Transverse colon (tissue), 4 donors: Measurements from ENCODE around the gene MAPK4. TPM values are rescaled to one million over a fixed set of nuclear protein-coding genes. Genes with fewer than 3 reads are reported as not detected.

Experiments
- DNase-seq: peaks from one replicate; pipeline ENCODE4 v3.0.0-alpha.2; 2019
- H3K27ac ChIP-seq, 4 donors: fragments of 200-600 bp; sonication (generic); 2 replicates each; pipeline ENCODE4 v1.5.1; 2016 to 2018; ENCODE audit warnings: inconsistent platforms in 4 of 4
- H3K27me3 ChIP-seq: fragments of 200-600 bp; sonication (generic); 2 replicates; pipeline ENCODE4 v1.5.1; 2017; ENCODE audit warnings: inconsistent platforms
- H3K36me3 ChIP-seq, 4 donors: fragments of 200-600 bp; sonication (generic); 2 replicates each; pipeline ENCODE4 v1.5.1; 2017 to 2019; ENCODE audit warnings: inconsistent platforms in 4 of 4
- H3K4me1 ChIP-seq, 4 donors: fragments of 200-600 bp; sonication (generic); 2 replicates each; pipeline ENCODE4 v1.5.1; 2017 to 2020; ENCODE audit warnings: inconsistent platforms in 4 of 4
- H3K4me3 ChIP-seq, 4 donors: fragments of 200-600 bp; sonication (generic); 1 replicate in 1 of 4; 2 replicates in 3 of 4; pipeline versions ENCODE4 v1.5.1 to v1.6.1; 2017 to 2019; ENCODE audit warnings: inconsistent platforms in 4 of 4
- H3K9me3 ChIP-seq, 2 donors: fragments of 200-600 bp; sonication (generic); 2 replicates each; pipeline ENCODE4 v1.5.1; 2017 to 2019; ENCODE audit warnings: inconsistent platforms in 2 of 2
- CTCF ChIP-seq, 5 experiments: fragments of 200-600 bp in 3 of 5; fragments of 450-650 bp in 2 of 5; sonication (generic) in 3 of 5; IDR thresholded peaks; 1 replicate in 2 of 5; 2 replicates in 3 of 5; pipeline ENCODE4 v1.5.1; 2016 to 2017; ENCODE audit warnings: antibody characterized with exemption in 5 of 5, inconsistent platforms in 3 of 5, mild to moderate bottlenecking in 2 of 5, moderate library complexity in 1 of 5
- EP300 ChIP-seq: sonication (generic); formaldehyde crosslinking; IDR thresholded peaks from one replicate; pipeline ENCODE4 v1.6.1; 2017; ENCODE audit warnings: antibody characterized with exemption, low read depth
- POLR2A ChIP-seq: fragments of 450-650 bp; IDR thresholded peaks from one replicate; pipeline ENCODE4 v1.6.1; 2016; ENCODE audit warnings: antibody characterized with exemption, mild to moderate bottlenecking, moderate library complexity
- POLR2AphosphoS5 ChIP-seq, 3 donors: sonication (generic); formaldehyde crosslinking; IDR thresholded peaks; one replicate each; pipeline ENCODE4 v1.6.1; 2016; ENCODE audit warnings: antibody characterized with exemption in 3 of 3
- WGBS, 2 donors: methylation state at CpG; one replicate each; pipeline ENCODE4 v1.1.5; 2018; ENCODE audit warnings: low coverage in 1 of 2; 5-methylcytosine and 5-hydroxymethylcytosine counted together
- in situ Hi-C, 4 donors: fragments of 200-750 bp; cut with MboI; loops; one replicate each; pipeline versions ENCODE4 v1.15.0 to v1.15.1; 2017; ENCODE audit warnings: low sequenced_read_pairs in 3 of 4, low pct_ligation_motif_present in 1 of 4, low pct_unique_long_range_greater_than_20kb in 1 of 4
- intact Hi-C: fragments of 100-400 bp; cut with DNase I; formaldehyde crosslinking; loops from one replicate; pipeline ENCODE4 v1.15.1; 2023; ENCODE audit warnings: low total_unique reads
- total RNA-seq, 4 donors: library from RNA; depleted of rRNA; stranded (reverse); fragments of >200 nt; gene quantifications; one replicate each; pipeline ENCODE4 v1.1.0, GENCODE V29; 2016

Gene MAPK4
- total RNA-seq, 4 donors from 2014 or later, result 1.6 to 20.1 (median 5.7) TPM

GRCh38 chr18:50644146-50644545 is 84.3 kb downstream of the MAPK4 start:
- 57 to 100% methylated on average over 1 of the region's 1 CpG for WGBS, 2 donors
- no peaks in the 10 kb centered on the region for H3K27me3 ChIP-seq
- DNase-seq, result no peak
- TF ChIP-seq EP300 (no peak), POLR2A (no peak)
- intact Hi-C loops, result no loop called here
- H3K36me3 ChIP-seq, result no peaks in the 10 kb centered on the region
- no peaks in the 10 kb centered on the region for H3K9me3 ChIP-seq
- no peak overlapping the region for H3K4me3 ChIP-seq
- H3K27ac ChIP-seq, result no peak overlapping the region
- no peaks in the 10 kb centered on the region for H3K4me1 ChIP-seq
- in situ Hi-C loops, result no loop called here

GRCh38 chr18:50644807-50645206 is 84.9 kb downstream of the MAPK4 start:
- TF ChIP-seq POLR2A (no peak), EP300 (no peak), POLR2AphosphoS5 (IDR thresholded peaks at IDR 0.05) (no peak), CTCF (IDR thresholded peaks at IDR 0.05) (peak in 4 of 5 experiments; percentile 12 to 27 (median 19))
- no peak overlapping the region for H3K27ac ChIP-seq
- H3K36me3 ChIP-seq, result no peaks in the 10 kb centered on the region
- in situ Hi-C loops (no loop called here), intact Hi-C loops (no loop called here)
- no peaks in the 10 kb centered on the region for H3K27me3 ChIP-seq
- no peaks in the 10 kb centered on the region for H3K4me1 ChIP-seq
- no peak for DNase-seq
- H3K4me3 ChIP-seq, result no peak overlapping the region
- 77 to 89% methylated on average over 6 to 10 of the region's 10 CpGs for WGBS, 2 donors
- no peaks in the 10 kb centered on the region for H3K9me3 ChIP-seq

- H3K4me1 ChIP-seq, result peaks cover 0 to 5% (median 0%) of the 10 kb centered on the region in 4 donors
- peak in 1 of 3 donors; percentile 63 for TF ChIP-seq POLR2AphosphoS5 (IDR thresholded peaks at IDR 0.05)
- TF ChIP-seq CTCF (IDR thresholded peaks at IDR 0.05), result no peak
- no peaks in the 10 kb centered on the region for H3K36me3 ChIP-seq
- in situ Hi-C loops, result no loop called here
- no peaks in the 10 kb centered on the region for H3K9me3 ChIP-seq
- peak overlapping the region; percentile 6 to 83 (median 60) for H3K27ac ChIP-seq
- 61 to 69% methylated on average over 7 of the region's 7 CpGs for WGBS, 2 donors
- intact Hi-C loops, result no loop called here
- no peak for DNase-seq
- H3K27me3 ChIP-seq, result no peaks in the 10 kb centered on the region
- H3K4me3 ChIP-seq, result no peak overlapping the region
These were observed 87.3 kb downstream of the MAPK4 start for GRCh38 chr18:50647237-50647636.

GRCh38 chr18:50647792-50648191 is 87.9 kb downstream of the MAPK4 start:
- TF ChIP-seq POLR2AphosphoS5 (IDR thresholded peaks at IDR 0.05), result no peak
- TF ChIP-seq POLR2A, result no peak
- Histone ChIP-seq H3K4me3 (no peak overlapping the region), H3K9me3 (no peaks in the 10 kb centered on the region), H3K4me1 (peaks cover 0 to 5% (median 0%) of the 10 kb centered on the region in 4 donors), H3K36me3 (no peaks in the 10 kb centered on the region), H3K27ac (peak overlapping the region in 3 of 4 donors; percentile 4 to 83 (median 76)), H3K27me3 (no peaks in the 10 kb centered on the region)
- in situ Hi-C loops (no loop called here), intact Hi-C loops (no loop called here)
- DNase-seq, result no peak

- TF ChIP-seq CTCF (IDR thresholded peaks at IDR 0.05) (no peak), POLR2A (no peak), POLR2AphosphoS5 (IDR thresholded peaks at IDR 0.05) (peak; percentile 27 to 71 (median 68)), EP300 (peak; percentile 71)
- intact Hi-C loops, result no loop called here
These were observed 89.9 kb downstream of the MAPK4 start for GRCh38 chr18:50649821-50650220.

More at GRCh38 chr18:50649821-50650220, 89.9 kb downstream of the MAPK4 start:
- H3K27ac ChIP-seq, result peak overlapping the region; percentile 60 to 83 (median 74)
- no peak overlapping the region for H3K4me3 ChIP-seq
- H3K9me3 ChIP-seq, result no peaks in the 10 kb centered on the region
- in situ Hi-C loops, result loop anchor here in 1 of 4 donors (25.0 kb wide), 1 partner anchor 88 kb away; the partner anchor contains the start of gene MAPK4
- H3K4me1 ChIP-seq, result peaks cover 5 to 19% (median 13%) of the 10 kb centered on the region in 4 donors
- no peaks in the 10 kb centered on the region for H3K27me3 ChIP-seq
- H3K36me3 ChIP-seq, result no peaks in the 10 kb centered on the region
- WGBS, 2 donors, result 80% methylated on average over 4 of the region's 4 CpGs; no CpG with 5 or more reads in 1 of the 2 donors
- peak; percentile 54 for DNase-seq
